GM19099 (cell line): ENCODE measurements around the gene WDR55.

Experiments
- POLR2A ChIP-seq: IDR thresholded peaks from 3 replicates; pipeline ENCODE4 v1.6.1; 2011; ENCODE audit warnings: low read depth; ENCODE audit not compliant: insufficient read length; ENCODE audit errors: extremely low read depth

WDR55 gene

GRCh38 chr5:140664359-140665119 lies at the start of gene WDR55:
WDR55 (plus strand) TSS chr5:140664904; CDS start chr5:140664913, 9 bp downstream.
- TF ChIP-seq POLR2A: peak; percentile 94

GRCh38 chr5:140622301-140622700 lies 42.4 kb upstream of the WDR55 start:
- TF ChIP-seq POLR2A: no peak

DNA sequence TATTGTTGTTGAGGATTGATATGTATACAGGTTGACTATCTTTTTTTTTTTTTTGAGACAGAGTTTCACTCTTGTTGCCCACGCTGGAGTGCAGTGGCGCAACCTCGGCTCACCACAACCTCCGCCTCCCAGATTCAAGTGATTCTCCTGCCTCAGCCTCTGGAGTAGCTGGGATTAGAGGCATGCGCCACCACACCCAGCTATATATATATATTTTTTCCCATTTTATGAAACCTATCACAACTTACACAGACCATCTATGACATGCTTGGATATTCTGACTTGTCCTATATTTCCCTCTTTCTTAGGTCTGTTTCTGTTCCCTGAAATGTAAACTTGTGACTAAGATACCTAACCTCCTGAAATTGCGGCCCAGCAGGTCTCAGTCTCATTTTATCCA lies 36.7 kb upstream of the WDR55 start:
- no peak for TF ChIP-seq POLR2A

DNA sequence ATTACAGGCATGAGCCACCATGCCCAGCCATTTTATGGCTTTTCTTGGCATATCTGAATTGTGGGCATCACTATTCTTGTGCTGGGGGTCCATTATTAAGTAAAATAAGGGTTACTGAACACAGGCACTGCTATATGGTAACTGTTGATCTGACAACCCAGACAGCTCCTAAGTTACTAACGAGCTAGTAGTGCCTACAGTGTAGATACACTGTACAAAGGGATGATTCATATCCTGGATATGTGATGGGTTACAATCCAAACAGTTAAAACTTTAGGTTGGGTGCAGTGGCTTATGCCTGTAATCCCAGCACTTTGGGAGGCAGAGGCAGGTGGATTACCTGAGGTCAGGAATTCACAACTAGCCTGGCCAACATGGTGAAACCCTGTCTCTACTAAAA lies 36.0 kb upstream of the WDR55 start:
- no peak for TF ChIP-seq POLR2A

GRCh38 chr5:140630292-140631035 lies 34.2 kb upstream of the WDR55 start:
- no peak for TF ChIP-seq POLR2A

DNA sequence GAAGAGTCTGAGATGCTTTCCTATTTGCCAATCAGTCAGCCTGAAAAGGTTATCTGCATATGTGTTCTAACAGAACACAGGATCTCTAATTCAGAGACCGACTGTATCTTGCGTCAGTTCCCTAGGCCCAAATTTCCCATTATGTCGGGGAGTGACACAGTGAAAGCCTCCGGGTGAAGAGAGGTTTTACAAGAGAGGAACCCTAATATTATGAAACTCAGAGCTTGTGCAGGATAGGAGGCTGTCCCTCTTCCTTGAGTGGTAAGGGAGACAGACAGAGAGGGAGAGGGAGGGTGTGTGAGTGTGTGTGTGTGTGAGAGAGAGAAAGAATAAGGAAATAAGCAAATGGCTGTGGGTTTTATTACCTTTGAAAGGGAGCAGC lies 33.7 kb upstream of the WDR55 start:
- no peak for TF ChIP-seq POLR2A

- TF ChIP-seq POLR2A: no peak
Measured at GRCh38 chr5:140631831-140632365, 32.8 kb upstream of the WDR55 start.

DNA sequence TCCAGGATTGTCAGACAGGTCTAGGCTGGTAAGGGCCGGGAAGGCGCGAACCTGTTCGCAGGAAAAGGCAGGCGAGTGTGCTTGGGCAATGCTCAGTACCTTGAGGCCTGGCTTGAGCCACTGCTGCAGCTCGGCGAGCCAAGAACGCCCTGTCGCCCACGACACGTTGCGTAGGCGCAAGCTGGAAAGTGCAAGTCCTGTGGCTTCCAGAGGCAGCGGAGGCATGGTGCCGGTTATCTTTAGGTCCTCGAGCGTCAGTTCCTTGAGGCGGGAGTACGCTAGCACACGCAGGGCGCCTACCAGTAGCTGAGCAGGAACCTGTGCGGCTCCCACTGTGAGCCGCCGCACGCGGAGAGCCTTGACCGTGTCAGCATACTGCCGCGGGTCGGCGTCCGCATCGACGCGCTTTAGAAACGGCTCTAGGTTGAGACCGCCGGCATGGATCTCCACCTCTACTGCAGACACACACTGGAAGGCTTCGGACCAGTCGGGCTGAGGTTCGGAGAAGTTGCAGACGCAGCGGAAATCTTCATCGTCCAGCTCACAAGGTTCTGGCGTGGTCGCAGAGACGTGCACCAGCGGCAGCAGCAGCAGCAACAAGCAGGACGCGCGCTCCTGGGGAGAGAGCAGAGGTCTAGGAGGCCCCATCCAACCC lies 32.2 kb upstream of the WDR55 start:
- TF ChIP-seq POLR2A: no peak

GRCh38 chr5:140633021-140633471 lies 31.7 kb upstream of the WDR55 start, which contains the start of gene CD14:
CD14 (minus strand) TSS chr5:140633175; CDS start chr5:140633071, 104 bp downstream.
- TF ChIP-seq POLR2A: no peak

- no peak for TF ChIP-seq POLR2A
Measured at GRCh38 chr5:140633501-140633900, 31.2 kb upstream of the WDR55 start.

- no peak for TF ChIP-seq POLR2A
Measured at GRCh38 chr5:140634103-140634502, 30.6 kb upstream of the WDR55 start.

DNA sequence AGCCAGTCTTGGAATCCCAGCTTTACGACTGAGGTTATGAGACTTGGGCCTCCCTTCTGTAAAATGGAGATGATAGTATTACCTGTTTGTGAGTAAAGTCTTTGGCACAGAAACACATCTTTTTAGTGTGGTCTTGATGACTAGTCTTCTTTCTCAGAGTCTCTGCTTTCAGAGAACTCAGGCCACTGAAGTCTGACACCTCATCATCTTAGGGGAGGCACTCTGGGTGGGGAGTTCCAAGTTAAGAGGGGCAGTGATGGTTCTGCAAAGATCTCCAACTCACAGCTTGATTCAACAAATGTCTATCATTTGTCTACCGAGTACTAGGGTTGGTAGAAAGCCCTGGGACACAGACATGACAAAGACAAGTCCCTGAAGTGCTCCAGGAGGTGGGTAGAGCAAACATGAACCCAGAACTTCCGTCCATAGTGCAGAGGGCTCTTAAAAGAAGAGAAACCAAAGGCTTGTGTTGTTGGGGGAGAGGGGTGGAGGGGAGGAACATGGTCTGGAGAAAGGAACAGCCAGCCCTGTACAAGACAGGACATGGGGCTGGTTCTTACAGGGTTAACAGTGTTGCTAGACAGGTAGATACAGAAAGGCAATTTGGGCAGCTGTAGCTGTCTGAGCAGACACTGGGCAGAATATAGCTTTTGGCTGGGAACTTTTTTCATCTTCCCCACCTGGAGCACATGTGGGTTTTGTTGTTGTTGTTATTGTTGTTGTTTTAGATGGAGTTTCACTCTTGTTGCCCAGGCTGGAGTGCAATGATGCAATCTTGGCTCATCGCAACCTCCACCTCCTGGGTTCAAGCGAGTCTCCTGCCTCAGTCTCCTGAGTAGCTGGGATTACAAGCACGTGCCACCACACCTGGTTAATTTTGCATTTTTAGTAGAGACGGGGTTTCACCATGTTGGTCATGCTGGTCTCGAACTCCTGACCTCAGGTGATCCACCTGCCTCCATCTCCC lies 29.1 kb upstream of the WDR55 start:
- no peak for TF ChIP-seq POLR2A

- no peak for TF ChIP-seq POLR2A
Measured at GRCh38 chr5:140637371-140638100, 27.2 kb upstream of the WDR55 start.
